Kidney (tissue), 14 donors: ENCODE data around the gene ALK. TPM values are rescaled to one million over a fixed set of nuclear protein-coding genes. Genes with fewer than 3 reads are reported as not detected.

Source experiments
- DNase-seq, 5 donors: peaks; one replicate each; pipeline ENCODE4 v3.0.0-alpha.2; 2013 to 2020
- FAIRE-seq: peaks from 2 replicates; lab custom pipeline; 2012; peaks lifted over from hg19 to GRCh38; lab: Jason Lieb, UNC
- H3K27ac ChIP-seq, 2 donors: one replicate each; pipeline ENCODE4 v1.7.0; 2013; ENCODE audit warnings: low read depth in 2 of 2, low read length in 2 of 2, inconsistent platforms in 1 of 2
- H3K27me3 ChIP-seq: one replicate; pipeline ENCODE4 v1.7.1; 2013; ENCODE audit warnings: low read length, inconsistent platforms; ENCODE audit not compliant: control insufficient read depth, insufficient read depth
- H3K36me3 ChIP-seq, 3 donors: one replicate each; pipeline versions ENCODE4 v1.7.0 to v1.7.1; 2013; ENCODE audit warnings: low read length in 3 of 3, control low read depth in 1 of 3, inconsistent platforms in 1 of 3; ENCODE audit not compliant: insufficient read depth in 3 of 3, control insufficient read depth in 2 of 3
- H3K4me1 ChIP-seq, 3 donors: one replicate each; pipeline versions ENCODE4 v1.7.0 to v1.7.1; 2013; ENCODE audit warnings: low read length in 3 of 3, inconsistent platforms in 1 of 3, low read depth in 1 of 3; ENCODE audit not compliant: control insufficient read depth in 2 of 3, insufficient read depth in 2 of 3
- H3K4me3 ChIP-seq, 3 donors: one replicate each; pipeline versions ENCODE4 v1.7.0 to v1.8.1; 2013; ENCODE audit warnings: low read length in 3 of 3, control low read depth in 1 of 3, inconsistent platforms in 1 of 3
- H3K9ac ChIP-seq, 3 donors: one replicate each; pipeline versions ENCODE4 v1.7.0 to v1.7.1; 2013; ENCODE audit warnings: low read length in 3 of 3, control low read depth in 1 of 3, inconsistent platforms in 1 of 3
- H3K9me3 ChIP-seq, 3 donors: one replicate each; pipeline versions ENCODE4 v1.7.0 to v1.7.1; 2013; ENCODE audit warnings: low read length in 3 of 3, control low read depth in 1 of 3, inconsistent platforms in 1 of 3; ENCODE audit not compliant: control insufficient read depth in 2 of 3, insufficient read depth in 1 of 3
- CTCF ChIP-seq: IDR thresholded peaks from 3 replicates; pipeline ENCODE4 v1.5.1; 2012; ENCODE audit warnings: mild to moderate bottlenecking, moderate library complexity, borderline replicate concordance; ENCODE audit not compliant: insufficient read depth; ENCODE audit errors: extremely low read depth
- intact Hi-C: fragments of 100-400 bp; cut with DNase I; formaldehyde crosslinking; loops from one replicate; pipeline ENCODE4 v1.11.1; 2022
- polyA plus RNA-seq: library from polyadenylated mRNA; stranded (reverse); fragments of 350-450 nt; fragmentation: Illumina TruSeq; extraction: RNeasy Lipid Tissue Mini Kit (QIAGEN cat#74804); gene quantifications from one replicate; pipeline ENCODE4 v1.2.3, GENCODE V29; 2014; ENCODE audit warnings: low read depth, low replicate concordance; ENCODE audit not compliant: insufficient read depth
- total RNA-seq: library from RNA; stranded (reverse); fragmentation: NEBNext Ultra II Directional; extraction: Animal tissue kit (Norgen Biotek cat#: 25700); gene quantifications from one replicate; pipeline ENCODE4 v1.2.1, GENCODE V29; 2021
- donor health status: control.
- donor health status: control.
- donor health status: control.
- donor health status: control.
- donor health status: control.
- donor health status: DM: yes; HTN: yes; CAD: no.
- donor health status: Normal renal cell carcinoma (clear cell type).

The ALK gene
- total and polyA plus RNA-seq, 2 donors from 2014 or later: 0.13 TPM; not detected in 1

- Histone ChIP-seq H3K27ac (no peak overlapping the region), H3K27me3 (no peaks in the 10 kb centered on the region), H3K9me3 (no peaks in the 10 kb centered on the region), H3K36me3 (no peaks in the 10 kb centered on the region), H3K9ac (no peak overlapping the region), H3K4me1 (no peaks in the 10 kb centered on the region), H3K4me3 (no peak overlapping the region)
- no peak for DNase-seq
- FAIRE-seq: no peak
- intact Hi-C loops: no loop called here
- no peak for TF ChIP-seq CTCF
Observed at GRCh38 chr2:29782087-29782486, 139.3 kb downstream of the ALK start.

GRCh38 chr2:29780906-29781305 is 140.5 kb downstream of the ALK start:
- no peak overlapping the region for H3K27ac ChIP-seq
- no peak overlapping the region for H3K9ac ChIP-seq
- no peaks in the 10 kb centered on the region for H3K4me1 ChIP-seq
- TF ChIP-seq CTCF: no peak
- intact Hi-C loops: no loop called here
- H3K36me3 ChIP-seq: no peaks in the 10 kb centered on the region
- H3K9me3 ChIP-seq: no peaks in the 10 kb centered on the region
- no peak for DNase-seq
- FAIRE-seq: no peak
- H3K4me3 ChIP-seq: no peak overlapping the region
- H3K27me3 ChIP-seq: no peaks in the 10 kb centered on the region

GRCh38 chr2:29777161-29777560 is 144.2 kb downstream of the ALK start:
- no peak for DNase-seq
- Histone ChIP-seq H3K36me3 (no peaks in the 10 kb centered on the region), H3K27ac (no peak overlapping the region), H3K4me1 (no peaks in the 10 kb centered on the region), H3K9me3 (no peaks in the 10 kb centered on the region), H3K27me3 (no peaks in the 10 kb centered on the region), H3K9ac (no peak overlapping the region), H3K4me3 (no peak overlapping the region)
- FAIRE-seq: no peak
- intact Hi-C loops: no loop called here
- TF ChIP-seq CTCF: no peak

- intact Hi-C loops: no loop called here
- FAIRE-seq: no peak
Observed at GRCh38 chr2:29776406-29776805, 145.0 kb downstream of the ALK start.

More at GRCh38 chr2:29776406-29776805, 145.0 kb downstream of the ALK start:
- no peaks in the 10 kb centered on the region for H3K36me3 ChIP-seq
- H3K9me3 ChIP-seq: no peaks in the 10 kb centered on the region
- no peak overlapping the region for H3K9ac ChIP-seq
- TF ChIP-seq CTCF: no peak
- H3K4me3 ChIP-seq: no peak overlapping the region
- no peaks in the 10 kb centered on the region for H3K4me1 ChIP-seq
- no peak overlapping the region for H3K27ac ChIP-seq
- H3K27me3 ChIP-seq: no peaks in the 10 kb centered on the region
- no peak for DNase-seq
